Neural progenitor cell (in vitro differentiated cells): ENCODE results near the gene FBXL4. TPM values are rescaled to one million over a fixed set of nuclear protein-coding genes. Genes with fewer than 3 reads are reported as not detected.

Experiments
- DNase-seq: peaks from one replicate; pipeline ENCODE4 v3.0.0-alpha.2; 2016; ENCODE audit warnings: low spot score
- H2AFZ ChIP-seq: fragments of 200-600 bp; sonication (generic); replicated peaks from 2 replicates; pipeline ENCODE4 v1.6.1; 2016; ENCODE audit warnings: antibody characterized with exemption
- H3F3A ChIP-seq: fragments of 200-600 bp; sonication (generic); 2 replicates; pipeline ENCODE4 v1.6.1; 2016; ENCODE audit warnings: antibody characterized with exemption, low read depth
- H3K27ac ChIP-seq: fragments of 200-600 bp; sonication (generic); 2 replicates; pipeline ENCODE4 v1.5.1; 2016; ENCODE audit warnings: mild to moderate bottlenecking
- H3K27me3 ChIP-seq: fragments of 200-600 bp; sonication (generic); 2 replicates; pipeline ENCODE4 v1.6.1; 2016; ENCODE audit warnings: mild to moderate bottlenecking, moderate library complexity
- H3K36me3 ChIP-seq: fragments of 200-600 bp; sonication (generic); 2 replicates; pipeline ENCODE4 v1.5.1; 2016
- H3K4me1 ChIP-seq: fragments of 200-600 bp; sonication (generic); 2 replicates; pipeline ENCODE4 v1.6.1; 2016; ENCODE audit warnings: mixed run types
- H3K4me2 ChIP-seq: fragments of 200-600 bp; sonication (generic); 2 replicates; pipeline ENCODE4 v1.6.1; 2016
- H3K4me3 ChIP-seq: fragments of 200-600 bp; sonication (generic); 2 replicates; pipeline ENCODE4 v1.5.1; 2016
- H3K79me2 ChIP-seq: fragments of 200-600 bp; sonication (generic); 2 replicates; pipeline ENCODE4 v1.6.1; 2016; ENCODE audit warnings: low read depth
- H3K9ac ChIP-seq: fragments of 200-600 bp; sonication (generic); 2 replicates; pipeline ENCODE4 v1.6.1; 2016
- H3K9me3 ChIP-seq: fragments of 200-600 bp; sonication (generic); 2 replicates; pipeline ENCODE4 v1.5.1; 2016; ENCODE audit warnings: low read depth
- H4K20me1 ChIP-seq: fragments of 200-600 bp; sonication (generic); 2 replicates; pipeline ENCODE4 v1.6.1; 2016; ENCODE audit warnings: low read depth
- H3K27ac Mint-ChIP-seq: 3 replicates; pipeline ENCODE4 v1.8.0; 2021; ENCODE audit warnings: mixed read lengths
- H3K27me3 Mint-ChIP-seq: 2 replicates; pipeline ENCODE4 v1.8.0; 2022; ENCODE audit warnings: low read depth, mild to moderate bottlenecking, inconsistent platforms, moderate library complexity, mixed read lengths; ENCODE audit not compliant: insufficient read depth
- H3K36me3 Mint-ChIP-seq: 3 replicates; pipeline ENCODE4 v1.8.0; 2021; ENCODE audit warnings: mixed read lengths
- H3K4me1 Mint-ChIP-seq: 3 replicates; pipeline ENCODE4 v1.8.0; 2021; ENCODE audit warnings: mixed read lengths
- H3K4me3 Mint-ChIP-seq: 3 replicates; pipeline ENCODE4 v1.8.0; 2021; ENCODE audit warnings: mild to moderate bottlenecking, moderate library complexity, mixed read lengths
- H3K9me3 Mint-ChIP-seq: 3 replicates; pipeline ENCODE4 v1.8.0; 2020; ENCODE audit warnings: mixed read lengths
- CTCF ChIP-seq: fragments of 200-600 bp; sonication (generic); IDR thresholded peaks from 2 replicates; pipeline ENCODE4 v1.5.1; 2017; ENCODE audit warnings: antibody characterized with exemption, mild to moderate bottlenecking
- EZH2 ChIP-seq: fragments of 200-600 bp; sonication (generic); IDR thresholded peaks from 2 replicates; pipeline ENCODE4 v1.6.1; 2017; ENCODE audit warnings: antibody characterized with exemption, mild to moderate bottlenecking, moderate library complexity
- EZH2phosphoT487 ChIP-seq: fragments of 200-600 bp; sonication (generic); IDR thresholded peaks from 2 replicates; pipeline ENCODE4 v1.6.1; 2017; ENCODE audit warnings: antibody characterized with exemption
- total RNA-seq: library from RNA; depleted of rRNA; stranded (reverse); fragments of >200 nt; gene quantifications from 2 replicates; pipeline ENCODE4 v1.2.3, GENCODE V29; 2015; ENCODE audit warnings: low replicate concordance

The FBXL4 gene
- total RNA-seq, 1 donor from 2014 or later, result 18.3 TPM

DNA sequence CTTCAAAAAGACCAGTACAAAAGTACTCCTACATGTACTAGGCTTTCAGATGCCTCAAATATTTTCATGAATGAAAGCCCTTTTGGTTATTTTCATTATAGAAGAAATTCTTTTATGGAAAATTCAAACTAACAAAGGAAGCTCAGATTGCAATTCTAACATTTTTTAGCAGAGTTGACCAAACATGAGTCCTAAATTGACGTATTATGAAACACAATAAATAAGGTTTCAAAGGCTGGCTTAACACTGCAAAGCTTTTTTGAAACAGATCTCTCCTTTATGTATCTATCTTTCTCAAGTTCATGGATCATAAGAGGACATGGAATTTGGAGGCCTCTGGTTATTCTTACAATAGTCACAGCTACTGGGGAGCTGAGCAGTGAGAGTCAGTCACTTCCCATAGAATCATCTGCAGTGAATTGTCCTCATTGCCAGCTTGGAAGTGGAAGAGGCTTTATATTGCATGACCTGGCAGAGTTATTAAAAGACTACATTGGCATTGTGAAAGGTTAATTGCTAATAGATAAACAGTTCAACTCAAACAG, 38.4 kb upstream of the FBXL4 start:
- H3K36me3 ChIP-seq, result no peaks in the 10 kb centered on the region
- H3K4me1 ChIP-seq, result no peaks in the 10 kb centered on the region
- no peaks in the 10 kb centered on the region for H3K9me3 Mint-ChIP-seq
- no peaks in the 10 kb centered on the region for H4K20me1 ChIP-seq
- no peak for DNase-seq
- no peak overlapping the region for H3K27ac Mint-ChIP-seq
- H3K27ac ChIP-seq, result no peak overlapping the region
- H3K4me3 Mint-ChIP-seq, result no peak overlapping the region
- no peak overlapping the region for H2AFZ ChIP-seq
- peaks cover 3% of the 10 kb centered on the region for H3K27me3 Mint-ChIP-seq
- H3K9ac ChIP-seq, result no peak overlapping the region
- H3K36me3 Mint-ChIP-seq, result no peaks in the 10 kb centered on the region
- H3K79me2 ChIP-seq, result no peaks in the 10 kb centered on the region
- H3K9me3 ChIP-seq, result no peaks in the 10 kb centered on the region
- no peaks in the 10 kb centered on the region for H3F3A ChIP-seq
- TF ChIP-seq EZH2phosphoT487 (no peak), EZH2 (no peak), CTCF (no peak)
- peaks cover 18% of the 10 kb centered on the region for H3K4me1 Mint-ChIP-seq
- no peaks in the 10 kb centered on the region for H3K27me3 ChIP-seq
- H3K4me2 ChIP-seq, result no peak overlapping the region
- no peak overlapping the region for H3K4me3 ChIP-seq

GRCh38 chr6:98985391-98985790, 37.6 kb upstream of the FBXL4 start:
- H4K20me1 ChIP-seq, result no peaks in the 10 kb centered on the region
- no peaks in the 10 kb centered on the region for H3K9me3 Mint-ChIP-seq
- H3K9ac ChIP-seq, result no peak overlapping the region
- H3K4me1 Mint-ChIP-seq, result peaks cover 18% of the 10 kb centered on the region
- no peaks in the 10 kb centered on the region for H3K9me3 ChIP-seq
- DNase-seq, result no peak
- no peaks in the 10 kb centered on the region for H3K36me3 Mint-ChIP-seq
- H3K4me2 ChIP-seq, result no peak overlapping the region
- H3K27ac ChIP-seq, result no peak overlapping the region
- no peak overlapping the region for H2AFZ ChIP-seq
- peaks cover 3% of the 10 kb centered on the region for H3K27me3 Mint-ChIP-seq
- H3K27ac Mint-ChIP-seq, result no peak overlapping the region
- H3K36me3 ChIP-seq, result no peaks in the 10 kb centered on the region
- no peak for TF ChIP-seq EZH2phosphoT487
- TF ChIP-seq CTCF, result no peak
- TF ChIP-seq EZH2, result no peak
- H3K4me3 Mint-ChIP-seq, result no peak overlapping the region
- no peak overlapping the region for H3K4me3 ChIP-seq
- no peaks in the 10 kb centered on the region for H3K27me3 ChIP-seq
- no peaks in the 10 kb centered on the region for H3K4me1 ChIP-seq
- H3F3A ChIP-seq, result no peaks in the 10 kb centered on the region
- no peaks in the 10 kb centered on the region for H3K79me2 ChIP-seq

DNA sequence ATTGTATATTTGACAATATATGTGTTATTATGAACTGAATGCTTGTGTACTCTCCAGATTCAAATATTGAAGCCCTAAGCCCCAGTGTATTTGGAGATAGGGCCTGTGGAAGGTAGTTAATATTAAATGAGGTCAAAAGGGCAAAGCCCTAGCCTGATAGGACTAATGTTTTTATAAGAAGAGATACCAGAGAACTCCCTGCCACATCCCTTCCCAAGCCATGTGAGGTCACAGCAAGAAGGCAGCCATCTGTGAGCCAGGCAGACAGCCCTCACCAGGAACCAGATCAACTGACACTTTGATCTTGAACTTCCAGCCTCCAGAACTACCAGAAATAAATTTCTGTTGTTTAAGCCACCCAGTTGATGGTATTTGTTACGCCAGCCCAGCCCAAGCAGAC, 36.4 kb upstream of the FBXL4 start:
- Mint-ChIP-seq H3K9me3 (no peaks in the 10 kb centered on the region), H3K27me3 (peaks cover 3% of the 10 kb centered on the region), H3K27ac (no peak overlapping the region), H3K4me1 (peaks cover 14% of the 10 kb centered on the region), H3K36me3 (no peaks in the 10 kb centered on the region), H3K4me3 (no peak overlapping the region)
- Histone ChIP-seq H3K79me2 (no peaks in the 10 kb centered on the region), H2AFZ (no peak overlapping the region), H3F3A (no peaks in the 10 kb centered on the region), H4K20me1 (no peaks in the 10 kb centered on the region), H3K4me2 (no peak overlapping the region), H3K9ac (no peak overlapping the region), H3K27me3 (no peaks in the 10 kb centered on the region), H3K36me3 (no peaks in the 10 kb centered on the region), H3K27ac (no peak overlapping the region), H3K9me3 (no peaks in the 10 kb centered on the region), H3K4me3 (no peak overlapping the region), H3K4me1 (no peaks in the 10 kb centered on the region)
- no peak for DNase-seq
- no peak for TF ChIP-seq EZH2phosphoT487
- no peak for TF ChIP-seq CTCF
- no peak for TF ChIP-seq EZH2
